Keratinocyte (primary cell): ENCODE measurements around the gene DNAH11. TPM values are rescaled to one million over a fixed set of nuclear protein-coding genes. Genes with fewer than 3 reads are reported as not detected.

Experiments used
- DNase-seq: peaks from one replicate; pipeline ENCODE4 v3.0.0-alpha.2; 2011; ENCODE audit warnings: low read depth, missing footprints, low spot score
- FAIRE-seq: peaks from 2 replicates; lab custom pipeline; 2011; peaks lifted over from hg19 to GRCh38; lab: Jason Lieb, UNC
- H2AFZ ChIP-seq: 2 replicates; pipeline ENCODE4 v1.6.0; 2012; ENCODE audit warnings: low read length, control low read depth, inconsistent platforms; ENCODE audit not compliant: control insufficient read depth
- H3K27ac ChIP-seq: 2 replicates; pipeline ENCODE4 v1.5.1; 2011; ENCODE audit warnings: low read length; ENCODE audit not compliant: control insufficient read depth, insufficient read depth
- H3K27me3 ChIP-seq: 3 replicates; pipeline ENCODE4 v1.6.0; 2011; ENCODE audit warnings: low read length; ENCODE audit not compliant: control insufficient read depth, insufficient read depth; ENCODE audit errors: extremely low read depth
- H3K36me3 ChIP-seq, 2 experiments: 2 replicates in 1 of 2; 3 replicates in 1 of 2; pipeline ENCODE4 v1.5.1; 2011; ENCODE audit warnings: low read length in 2 of 2, mild to moderate bottlenecking in 1 of 2; ENCODE audit not compliant: control insufficient read depth in 2 of 2, insufficient read depth in 2 of 2; ENCODE audit errors: extremely low read depth in 1 of 2
- H3K4me1 ChIP-seq: 3 replicates; pipeline ENCODE4 v1.5.1; 2011; ENCODE audit warnings: low read length; ENCODE audit not compliant: control insufficient read depth, insufficient read depth; ENCODE audit errors: extremely low read depth
- H3K4me2 ChIP-seq: 3 replicates; pipeline ENCODE4 v1.6.0; 2011; ENCODE audit warnings: low read depth, low read length; ENCODE audit not compliant: control insufficient read depth, insufficient read depth; ENCODE audit errors: extremely low read depth
- H3K4me3 ChIP-seq, 3 experiments: fragments of 200-600 bp in 1 of 3; sonication (generic) in 1 of 3; 2 replicates in 2 of 3; 3 replicates in 1 of 3; pipeline ENCODE4 v1.5.1; 2011 to 2016; ENCODE audit warnings: low read length in 3 of 3, mild to moderate bottlenecking in 3 of 3, control low read depth in 2 of 3, inconsistent platforms in 1 of 3, low read depth in 1 of 3, mixed read lengths in 1 of 3, mixed run types in 1 of 3, moderate library complexity in 1 of 3; ENCODE audit not compliant: control insufficient read depth in 2 of 3, insufficient read depth in 2 of 3; ENCODE audit errors: extremely low read depth in 1 of 3
- H3K79me2 ChIP-seq: 2 replicates; pipeline ENCODE4 v1.6.0; 2012; ENCODE audit warnings: low read length; ENCODE audit not compliant: control insufficient read depth, insufficient read depth
- H3K9ac ChIP-seq: 3 replicates; pipeline ENCODE4 v1.6.0; 2011; ENCODE audit warnings: low read length; ENCODE audit not compliant: control insufficient read depth, insufficient read depth; ENCODE audit errors: extremely low read depth
- H3K9me1 ChIP-seq: 3 replicates; pipeline ENCODE4 v1.6.0; 2011; ENCODE audit warnings: low read length; ENCODE audit not compliant: control insufficient read depth, insufficient read depth; ENCODE audit errors: extremely low read depth
- H3K9me3 ChIP-seq: 2 replicates; pipeline ENCODE4 v1.5.1; 2012; ENCODE audit warnings: low read depth, low read length; ENCODE audit not compliant: control insufficient read depth
- H4K20me1 ChIP-seq: 3 replicates; pipeline ENCODE4 v1.6.0; 2011; ENCODE audit warnings: low read length; ENCODE audit not compliant: control insufficient read depth, insufficient read depth; ENCODE audit errors: extremely low read depth
- CTCF ChIP-seq, 3 experiments: IDR thresholded peaks in 1 of 3; conservative IDR thresholded peaks in 1 of 3; optimal IDR thresholded peaks in 1 of 3; 2 replicates in 2 of 3; 3 replicates in 1 of 3; pipeline versions ENCODE3 to v1.5.1; 2011; ENCODE audit warnings: low read length in 3 of 3, mild to moderate bottlenecking in 3 of 3, moderate library complexity in 2 of 3, control low read depth in 1 of 3, inconsistent platforms in 1 of 3; ENCODE audit not compliant: insufficient read depth in 2 of 3; ENCODE audit errors: extremely low read depth in 1 of 3
- EZH2 ChIP-seq: IDR thresholded peaks from one replicate; pipeline ENCODE4 v1.6.1; 2012; ENCODE audit warnings: inconsistent platforms, mild to moderate bottlenecking, low read length, moderate library complexity
- dilution Hi-C: fragments of 300-500 bp; cut with MboI; formaldehyde crosslinking; loops from one replicate; pipeline ENCODE4 v1.7.0; 2020; ENCODE audit warnings: low sequenced_read_pairs; ENCODE audit not compliant: extremely low pct_ligation_motif_present
- polyA plus RNA-seq, 5 experiments: library from polyadenylated mRNA; depleted of rRNA in 3 of 5; stranded (reverse) in 3 of 5; stranded (forward) in 1 of 5; unstranded in 1 of 5; fragments of >200 nt; gene quantifications; 1 replicate in 1 of 5; 2 replicates in 3 of 5; 3 replicates in 1 of 5; pipeline versions ENCODE4 v1.2.1 to v1.2.3, GENCODE V29; 2011 to 2012; ENCODE audit warnings: missing spikeins in 2 of 5, low read depth in 1 of 5, low replicate concordance in 1 of 5

The DNAH11 gene
- polyA plus RNA-seq, 1 donor (not counting 4 experiments of a cell fraction or from before 2014, with no cell fraction given): 0.21 TPM

DNA sequence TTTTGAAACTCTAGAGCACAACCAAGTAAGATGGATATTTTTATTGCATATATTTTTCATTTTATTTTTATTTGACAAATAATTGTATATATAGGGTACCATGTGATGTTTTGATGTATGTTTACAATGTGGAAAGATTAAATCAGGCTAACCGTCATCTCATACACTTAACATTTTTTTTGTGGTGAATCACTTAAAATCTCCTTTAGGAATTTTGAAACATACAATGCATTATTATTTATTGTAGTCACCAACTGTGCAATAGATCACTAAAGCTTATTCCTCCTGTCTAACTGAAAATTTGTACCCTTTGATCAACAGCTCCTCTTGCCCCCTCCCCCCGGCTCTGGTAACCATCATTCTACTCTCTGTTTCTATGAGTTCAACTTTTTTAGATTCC is 77.2 kb downstream of the DNAH11 start:
- H3K27me3 ChIP-seq: no peaks in the 10 kb centered on the region
- no peak overlapping the region for H3K4me2 ChIP-seq
- H3K9me1 ChIP-seq: no peaks in the 10 kb centered on the region
- H3K27ac ChIP-seq: no peak overlapping the region
- no peak overlapping the region for H3K4me3 ChIP-seq
- no peaks in the 10 kb centered on the region for H3K79me2 ChIP-seq
- no peaks in the 10 kb centered on the region for H4K20me1 ChIP-seq
- DNase-seq (no peak), FAIRE-seq (no peak)
- no peak overlapping the region for H2AFZ ChIP-seq
- H3K36me3 ChIP-seq: no peaks in the 10 kb centered on the region
- no peak overlapping the region for H3K9ac ChIP-seq
- H3K4me1 ChIP-seq: peaks cover 18% of the 10 kb centered on the region
- dilution Hi-C loops: no loop called here
- H3K9me3 ChIP-seq: no peaks in the 10 kb centered on the region
- TF ChIP-seq CTCF (optimal IDR thresholded peaks at IDR 0.05 in 1 of 3, IDR thresholded peaks at IDR 0.05 in 1 of 3, conservative IDR thresholded peaks at IDR 0.05 in 1 of 3; ENCODE audit: extremely low read depth in 1 of 3, insufficient read depth in 2 of 3, low read length in 3 of 3) (no peak), EZH2 (no peak)

- Histone ChIP-seq H3K27ac (no peak overlapping the region), H3K4me3 (no peak overlapping the region), H3K4me1 (no peaks in the 10 kb centered on the region), H2AFZ (no peak overlapping the region), H3K9ac (no peak overlapping the region), H3K9me3 (no peaks in the 10 kb centered on the region), H3K4me2 (no peak overlapping the region), H3K36me3 (no peaks in the 10 kb centered on the region), H3K9me1 (no peaks in the 10 kb centered on the region), H3K79me2 (no peaks in the 10 kb centered on the region), H3K27me3 (no peaks in the 10 kb centered on the region), H4K20me1 (no peaks in the 10 kb centered on the region)
- dilution Hi-C loops: no loop called here
- DNase-seq: no peak
- TF ChIP-seq EZH2 (no peak), CTCF (optimal IDR thresholded peaks at IDR 0.05 in 1 of 3, IDR thresholded peaks at IDR 0.05 in 1 of 3, conservative IDR thresholded peaks at IDR 0.05 in 1 of 3; ENCODE audit: extremely low read depth in 1 of 3, insufficient read depth in 2 of 3, low read length in 3 of 3) (no peak)
- FAIRE-seq: no peak
Measured at GRCh38 chr7:21624320-21624719, 81.5 kb downstream of the DNAH11 start.
